Heart left ventricle (tissue), 16 donors: ENCODE results near the gene NANP. TPM values are rescaled to one million over a fixed set of nuclear protein-coding genes. Genes with fewer than 3 reads are reported as not detected.

ENCODE experiments used
- ATAC-seq, 4 donors: fragments of 200-7000 bp; cut with Tn5 transposase; one replicate each; pipeline ENCODE4 v1.9.1; 2020 to 2022; ENCODE audit warnings: moderate library complexity in 4 of 4, mild to moderate bottlenecking in 3 of 4, moderate number of reproducible peaks in 1 of 4
- DNase-seq, 5 donors: peaks; one replicate each; pipeline ENCODE4 v3.0.0-alpha.2; 2020
- H3K27ac ChIP-seq, 12 donors: fragments of 200-600 bp; sonication (generic) in 4 of 12; one replicate each; pipeline versions ENCODE4 v1.5.0 to v1.8.0; 2016 to 2022; ENCODE audit warnings: mild to moderate bottlenecking in 2 of 12
- H3K27me3 ChIP-seq, 9 donors: fragments of 200-600 bp; sonication (generic) in 2 of 9; one replicate each; pipeline versions ENCODE4 v1.5.1 to v1.8.0; 2016 to 2022; ENCODE audit warnings: mild to moderate bottlenecking in 3 of 9
- H3K36me3 ChIP-seq, 9 donors: fragments of 200-600 bp; sonication (generic) in 2 of 9; one replicate each; pipeline versions ENCODE4 v1.5.0 to v1.8.0; 2018 to 2022; ENCODE audit warnings: mild to moderate bottlenecking in 2 of 9
- H3K4me1 ChIP-seq, 12 donors: fragments of 200-600 bp; sonication (generic) in 4 of 12; one replicate each; pipeline versions ENCODE4 v1.5.0 to v1.8.0; 2016 to 2022; ENCODE audit warnings: mild to moderate bottlenecking in 3 of 12
- H3K4me3 ChIP-seq, 12 donors: fragments of 200-600 bp; sonication (generic) in 4 of 12; one replicate each; pipeline versions ENCODE4 v1.5.0 to v1.8.0; 2017 to 2022; ENCODE audit warnings: mild to moderate bottlenecking in 9 of 12, moderate library complexity in 4 of 12
- H3K9me3 ChIP-seq, 12 donors: fragments of 200-600 bp; sonication (generic) in 4 of 12; one replicate each; pipeline versions ENCODE4 v1.5.0 to v1.8.0; 2016 to 2022; ENCODE audit warnings: mild to moderate bottlenecking in 1 of 12
- CTCF ChIP-seq, 12 donors: fragments of 200-600 bp; sonication (generic) in 4 of 12; IDR thresholded peaks; one replicate each; pipeline versions ENCODE4 v1.5.0 to v1.8.0; 2018 to 2022; ENCODE audit warnings: antibody characterized with exemption in 12 of 12, mild to moderate bottlenecking in 5 of 12
- POLR2A ChIP-seq, 2 donors: fragments of 450-650 bp; IDR thresholded peaks; one replicate each; pipeline ENCODE4 v1.6.1; 2017; ENCODE audit warnings: antibody characterized with exemption in 2 of 2, mild to moderate bottlenecking in 2 of 2, moderate library complexity in 2 of 2
- WGBS, 4 donors: extraction: QIAGEN DNeasy Blood & Tissue Kit in 2 of 4; methylation state at CpG; one replicate each; pipeline versions ENCODE4 v1.1.5 to v1.1.7; 2013 to 2018; 5-methylcytosine and 5-hydroxymethylcytosine counted together
- intact Hi-C, 10 donors: fragments of 100-400 bp; cut with DNase I; formaldehyde crosslinking; loops; one replicate each; pipeline versions ENCODE4 v1.11.1 to v1.14.2; 2022
- polyA plus RNA-seq, 2 donors: library from polyadenylated mRNA; stranded (reverse); fragments of 200-250 nt; gene quantifications; one replicate each; pipeline ENCODE4 v1.2.3, GENCODE V29; 2013
- total RNA-seq, 9 donors: library from RNA; depleted of rRNA in 2 of 9; stranded (reverse); fragments of >200 nt in 2 of 9; fragmentation: NEBNext Ultra II Directional in 3 of 9; extraction: Animal tissue kit (Norgen Biotek cat#: 25700) in 3 of 9; gene quantifications; one replicate each; pipeline versions ENCODE4 v1.1.0 to v1.2.4, GENCODE V29; 2016 to 2023
- donor health status: ischemic (EF 13 %, LVEDD 7.1; RV severe dilation, severe dysfunction).
- donor health status: healthy with polysubstance abuse.
- donor health status: DM: no; HTN: yes; CAD: no.
- donor health status: DM: no; HTN: no; CAD: no.
- donor health status: ischemic (EF 25% LVEDD 6.9; RV normal size, moderate dysfunction).
- donor health status: ischemic (EF 25% LVEDD 5.7; RV mildly dilated, moderate dysfunction).
- donor health status: healthy.
- donor health status: DM: yes; HTN: yes; CAD: no.
- donor health status: ischemic (EF 35%, LVEDD 5.7; RV mildly dilated, moderate dysfunction).
- donor health status: nonischemic (EF 11% LVEDD 7.7; RV severe dilation, severe dysfunction).
- donor health status: DM: yes; HTN: yes; CAD: no.
- donor health status: PGD.
- donor health status: ischemic (EF 29% LVEDD 5.4; RV normal size, mild dysfunction).
- donor health status: nonischemic (EF 23%, LVEDD 6.1; RV moderate dilation, normal function).

NANP gene
- total and polyA plus RNA-seq, 11 donors = 1.8 to 5.2 (median 3.1) TPM

- intact Hi-C loops = no loop called here
- WGBS, 4 donors = 86 to 92% (median 88%) methylated on average over 6 of the region's 6 CpGs
- TF ChIP-seq POLR2A (IDR thresholded peaks at IDR 0.05) (no peak), CTCF (IDR thresholded peaks at IDR 0.05) (no peak)
Observed at GRCh38 chr20:25573288-25574251, 50.2 kb downstream of the NANP start.

DNA sequence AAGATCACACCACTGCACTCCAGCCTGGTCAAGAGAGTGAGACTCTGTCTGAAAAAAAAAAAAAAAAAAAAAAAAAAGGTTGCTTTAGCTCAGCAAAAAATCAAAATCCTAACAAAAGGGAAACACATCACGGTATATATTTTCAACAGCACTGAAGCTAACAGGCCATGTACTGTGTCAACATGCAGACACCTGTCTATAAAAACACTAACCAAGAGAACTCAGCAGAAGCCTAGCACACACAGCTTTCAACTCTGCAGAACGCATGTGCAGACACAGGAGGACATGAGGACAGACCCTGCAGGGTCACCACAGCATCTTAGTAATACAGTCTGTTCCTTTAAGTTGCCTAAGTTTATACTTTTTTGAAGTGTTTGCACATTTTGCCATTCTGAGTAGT, 52.0 kb downstream of the NANP start:
- TF ChIP-seq CTCF (IDR thresholded peaks at IDR 0.05) = no peak
- no peak for TF ChIP-seq POLR2A (IDR thresholded peaks at IDR 0.05)
- Histone ChIP-seq H3K4me3 (no peak overlapping the region), H3K9me3 (no peaks in the 10 kb centered on the region), H3K4me1 (no peaks in the 10 kb centered on the region), H3K27me3 (no peaks in the 10 kb centered on the region), H3K27ac (no peak overlapping the region), H3K36me3 (no peaks in the 10 kb centered on the region)
- DNase-seq (no peak), ATAC-seq (no peak)
- 83 to 87% (median 85%) methylated on average over 2 of the region's 2 CpGs for WGBS, 4 donors
- intact Hi-C loops = no loop called here

More at GRCh38 chr20:25573288-25574251, 50.2 kb downstream of the NANP start:
- H3K27ac ChIP-seq = no peak overlapping the region
- H3K9me3 ChIP-seq = no peaks in the 10 kb centered on the region
- H3K4me1 ChIP-seq = no peaks in the 10 kb centered on the region
- H3K27me3 ChIP-seq = no peaks in the 10 kb centered on the region
- H3K36me3 ChIP-seq = no peaks in the 10 kb centered on the region
- no peak for ATAC-seq
- H3K4me3 ChIP-seq = no peak overlapping the region
- no peak for DNase-seq

GRCh38 chr20:25571240-25571639, 52.6 kb downstream of the NANP start:
- 47 to 66% (median 53%) methylated on average over 2 of the region's 2 CpGs for WGBS, 4 donors
- DNase-seq (no peak), ATAC-seq (no peak)
- Histone ChIP-seq H3K4me1 (no peaks in the 10 kb centered on the region), H3K9me3 (no peaks in the 10 kb centered on the region), H3K36me3 (no peaks in the 10 kb centered on the region), H3K27me3 (no peaks in the 10 kb centered on the region), H3K4me3 (no peak overlapping the region), H3K27ac (no peak overlapping the region)
- TF ChIP-seq POLR2A (IDR thresholded peaks at IDR 0.05) (no peak), CTCF (IDR thresholded peaks at IDR 0.05) (no peak)
- intact Hi-C loops = no loop called here

- no peaks in the 10 kb centered on the region for H3K9me3 ChIP-seq
- intact Hi-C loops = no loop called here
- WGBS, 4 donors = 96 to 99% (median 98%) methylated on average over 7 of the region's 7 CpGs
- no peaks in the 10 kb centered on the region for H3K4me1 ChIP-seq
- H3K4me3 ChIP-seq = no peak overlapping the region
- no peaks in the 10 kb centered on the region for H3K36me3 ChIP-seq
- no peak for ATAC-seq
- no peaks in the 10 kb centered on the region for H3K27me3 ChIP-seq
- DNase-seq = no peak
- no peak for TF ChIP-seq CTCF (IDR thresholded peaks at IDR 0.05)
- no peak overlapping the region for H3K27ac ChIP-seq
Observed at GRCh38 chr20:25570148-25570530, 53.7 kb downstream of the NANP start.
